ENCODE measurements around the gene C17orf75. TPM values are rescaled to one million over a fixed set of nuclear protein-coding genes. Genes with fewer than 3 reads are reported as not detected.

The C17orf75 gene
- total and polyA plus RNA-seq, 4 donors = 4.7 to 10.1 (median 7.6) TPM

- Histone ChIP-seq H3K9ac (ENCODE audit: low read depth in 1 of 2, low read length in 2 of 2) (no peak overlapping the region), H3K4me3 (ENCODE audit: low read depth in 1 of 3, low read length in 3 of 3) (no peak overlapping the region), H3K9me3 (ENCODE audit: control insufficient read depth in 4 of 4, low read length in 3 of 4) (no peaks in the 10 kb centered on the region), H3K4me1 (ENCODE audit: control insufficient read depth in 4 of 4, insufficient read depth in 4 of 4, low read length in 3 of 4) (no peaks in the 10 kb centered on the region), H3K36me3 (ENCODE audit: control insufficient read depth in 4 of 4, insufficient read depth in 3 of 4, low read depth in 1 of 4, low read length in 3 of 4) (peaks cover 9 to 28% (median 20%) of the 10 kb centered on the region in 4 donors), H3K27ac (ENCODE audit: low read depth in 1 of 2, low read length in 2 of 2) (no peak overlapping the region), H3K27me3 (ENCODE audit: control insufficient read depth in 4 of 4, insufficient read depth in 4 of 4, low read length in 3 of 4) (no peaks in the 10 kb centered on the region)
- WGBS = 94% methylated on average over 4 of the region's 4 CpGs
- TF ChIP-seq ATF3 (IDR thresholded peaks at IDR 0.05) = no peak
- no peak for TF ChIP-seq GABPA (IDR thresholded peaks at IDR 0.05 in 1 of 2, conservative IDR thresholded peaks at IDR 0.05 in 1 of 2)
- no peak for TF ChIP-seq JUND (IDR thresholded peaks at IDR 0.05)
- no peak for TF ChIP-seq CTCF (IDR thresholded peaks at IDR 0.05; ENCODE audit: low read depth, low read length, missing input control)
- no peak for TF ChIP-seq FOXA2 (IDR thresholded peaks at IDR 0.05)
- no peak for DNase-seq (ENCODE audit: low spot score)
Observed at GRCh38 chr17:32335687-32336086, 6.3 kb downstream of the C17orf75 start.

GRCh38 chr17:32335046-32335445, 6.9 kb downstream of the C17orf75 start:
- H3K9me3 ChIP-seq (ENCODE audit: control insufficient read depth in 4 of 4, low read length in 3 of 4) = no peaks in the 10 kb centered on the region
- H3K27me3 ChIP-seq (ENCODE audit: control insufficient read depth in 4 of 4, insufficient read depth in 4 of 4, low read length in 3 of 4) = no peaks in the 10 kb centered on the region
- no peak for DNase-seq (ENCODE audit: low spot score)
- no peak for TF ChIP-seq TAF1 (conservative IDR thresholded peaks at IDR 0.05)
- TF ChIP-seq NR2F2 (IDR thresholded peaks at IDR 0.05) = no peak
- TF ChIP-seq ZBTB33 (IDR thresholded peaks at IDR 0.05) = no peak
- no peak for TF ChIP-seq EGR1 (IDR thresholded peaks at IDR 0.05; ENCODE audit: low read depth in 2 of 2)
- TF ChIP-seq MAX (IDR thresholded peaks at IDR 0.05) = no peak
- TF ChIP-seq SP1 (IDR thresholded peaks at IDR 0.05) = no peak
- TF ChIP-seq ATF3 (IDR thresholded peaks at IDR 0.05) = no peak
- TF ChIP-seq GABPA (IDR thresholded peaks at IDR 0.05 in 1 of 2, conservative IDR thresholded peaks at IDR 0.05 in 1 of 2) = no peak
- no peak for TF ChIP-seq HNF4G (IDR thresholded peaks at IDR 0.05)
- no peak for TF ChIP-seq HNF4A (conservative IDR thresholded peaks at IDR 0.05)
- TF ChIP-seq FOXA1 (IDR thresholded peaks at IDR 0.05) = no peak
- TF ChIP-seq RXRA (IDR thresholded peaks at IDR 0.05) = no peak
- TF ChIP-seq CTCF (IDR thresholded peaks at IDR 0.05; ENCODE audit: low read depth, low read length, missing input control) = no peak
- no peak for TF ChIP-seq RAD21 (IDR thresholded peaks at IDR 0.05)
- no peak for TF ChIP-seq JUND (IDR thresholded peaks at IDR 0.05)
- TF ChIP-seq FOXA2 (IDR thresholded peaks at IDR 0.05) = no peak
- peaks cover 9 to 28% (median 20%) of the 10 kb centered on the region in 4 donors for H3K36me3 ChIP-seq (ENCODE audit: control insufficient read depth in 4 of 4, insufficient read depth in 3 of 4, low read depth in 1 of 4, low read length in 3 of 4)
- H3K27ac ChIP-seq (ENCODE audit: low read depth in 1 of 2, low read length in 2 of 2) = no peak overlapping the region
- H3K4me3 ChIP-seq (ENCODE audit: low read depth in 1 of 3, low read length in 3 of 3) = no peak overlapping the region
- no peaks in the 10 kb centered on the region for H3K4me1 ChIP-seq (ENCODE audit: control insufficient read depth in 4 of 4, insufficient read depth in 4 of 4, low read length in 3 of 4)
- no peak overlapping the region for H3K9ac ChIP-seq (ENCODE audit: low read depth in 1 of 2, low read length in 2 of 2)

All from liver (tissue), 9 donors.